Measurements from ENCODE around the gene HRK.

HRK gene

DNA sequence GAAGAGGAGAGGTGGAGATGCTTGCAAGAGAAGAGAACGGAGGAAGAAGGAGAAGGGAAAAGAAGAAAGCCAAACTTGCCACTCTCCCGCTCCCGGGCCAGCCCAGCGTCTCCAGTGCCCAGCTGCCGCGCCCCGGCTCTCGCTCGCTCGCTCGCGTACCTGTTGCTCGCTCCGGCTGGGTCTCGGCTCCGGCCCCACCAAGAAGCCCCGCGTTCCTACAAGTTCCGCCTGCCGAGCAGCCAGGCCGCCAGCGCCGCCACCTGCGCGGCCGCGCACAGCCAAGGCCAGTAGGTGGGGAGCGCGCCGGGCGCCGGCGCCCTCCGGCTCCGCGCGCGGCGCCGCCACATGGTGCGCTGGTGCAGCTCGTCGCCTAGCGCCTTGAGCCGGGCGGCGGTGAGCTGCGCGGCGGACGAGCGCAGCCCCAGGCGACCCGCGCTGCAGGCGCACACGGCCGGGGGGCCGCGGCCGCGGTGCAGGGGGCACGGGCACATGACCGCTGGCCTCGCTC, 370 bp downstream of the HRK start:
- FAIRE-seq (no peak), DNase-seq (ENCODE audit: insufficient read length) (peak; percentile 69)
- TF ChIP-seq POLR2AphosphoS5 (IDR thresholded peaks at IDR 0.05; ENCODE audit: low read depth, low read length) (no peak), TAF1 (IDR thresholded peaks at IDR 0.05; ENCODE audit: borderline replicate concordance, low read depth, low read length) (no peak), POLR2A (IDR thresholded peaks at IDR 0.05; ENCODE audit: low read depth, low read length) (no peak)

DNA sequence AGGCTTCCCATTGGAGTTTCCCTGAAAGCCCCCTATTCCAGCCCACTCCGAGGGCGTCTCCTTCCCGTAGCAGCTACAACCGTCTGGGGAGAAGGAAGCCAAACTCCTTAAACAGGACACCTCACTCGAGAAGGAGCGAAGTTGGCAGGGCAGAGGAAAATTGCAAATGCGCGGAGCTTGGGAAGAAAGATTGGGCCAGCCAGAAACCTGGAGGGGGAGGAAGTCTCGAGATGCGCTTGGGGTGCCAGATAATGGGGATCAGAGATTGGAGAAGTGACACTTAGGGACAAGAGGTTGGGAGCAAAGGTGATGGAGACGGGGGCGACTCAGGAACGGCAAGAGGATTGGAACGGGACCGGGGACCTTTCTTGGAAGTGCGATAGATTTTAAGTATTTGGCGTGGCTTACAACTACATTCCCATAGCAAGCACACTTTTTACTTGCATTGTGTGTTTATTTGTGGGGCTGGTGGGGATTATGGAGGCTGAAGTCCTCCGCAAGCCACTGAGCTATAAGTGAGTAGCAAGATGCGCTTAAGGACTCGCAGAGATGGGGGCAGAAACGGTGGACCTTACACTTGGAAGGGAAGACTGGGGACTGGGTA, 926 bp downstream of the HRK start:
- FAIRE-seq (no peak), DNase-seq (ENCODE audit: insufficient read length) (no peak)
- TF ChIP-seq POLR2AphosphoS5 (IDR thresholded peaks at IDR 0.05; ENCODE audit: low read depth, low read length), result no peak
- no peak for TF ChIP-seq TAF1 (IDR thresholded peaks at IDR 0.05; ENCODE audit: borderline replicate concordance, low read depth, low read length)
- no peak for TF ChIP-seq POLR2A (IDR thresholded peaks at IDR 0.05; ENCODE audit: low read depth, low read length)

DNA sequence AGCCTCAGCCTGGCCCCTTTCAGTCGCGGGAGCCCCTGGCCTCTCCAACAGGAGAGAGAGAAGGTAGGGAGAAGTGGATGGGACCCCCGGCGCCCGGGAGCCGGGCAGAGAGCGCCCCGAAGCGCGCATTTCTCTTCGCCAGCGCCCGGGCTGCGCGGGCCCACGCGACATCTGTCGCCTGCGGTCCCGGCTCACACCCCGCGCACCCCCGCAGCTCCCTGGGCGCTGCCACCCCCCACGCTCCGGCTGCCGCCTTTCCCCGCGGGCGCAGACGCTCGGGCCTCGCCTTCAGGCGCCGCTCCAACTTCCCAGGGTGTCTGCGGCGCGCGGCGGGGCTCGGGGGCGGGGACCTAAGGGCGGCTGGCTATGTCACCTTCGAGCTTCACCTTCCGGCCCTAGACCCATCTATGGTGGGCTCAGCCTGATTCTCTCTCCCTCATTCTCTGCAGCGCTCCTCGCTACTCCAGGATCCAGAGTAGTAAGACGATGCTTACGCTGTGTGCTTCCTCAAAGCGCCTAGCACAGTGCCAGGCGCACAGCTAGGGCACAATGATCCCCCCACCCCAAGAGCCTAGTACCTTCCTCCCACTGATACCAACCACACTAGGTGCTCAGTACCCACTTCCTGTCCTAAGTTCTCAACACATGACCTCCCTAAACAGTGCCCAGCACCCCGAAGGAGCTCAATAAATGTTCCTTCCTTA, 1.6 kb downstream of the HRK start:
- TF ChIP-seq TAF1 (IDR thresholded peaks at IDR 0.05; ENCODE audit: borderline replicate concordance, low read depth, low read length) (no peak), POLR2A (IDR thresholded peaks at IDR 0.05; ENCODE audit: low read depth, low read length) (no peak), POLR2AphosphoS5 (IDR thresholded peaks at IDR 0.05; ENCODE audit: low read depth, low read length) (no peak)
- no peak for DNase-seq (ENCODE audit: insufficient read length)
- no peak for FAIRE-seq

- DNase-seq (ENCODE audit: insufficient read length) (no peak), FAIRE-seq (no peak)
- TF ChIP-seq POLR2AphosphoS5 (IDR thresholded peaks at IDR 0.05; ENCODE audit: low read depth, low read length) (no peak), TAF1 (IDR thresholded peaks at IDR 0.05; ENCODE audit: borderline replicate concordance, low read depth, low read length) (no peak), POLR2A (IDR thresholded peaks at IDR 0.05; ENCODE audit: low read depth, low read length) (no peak)
These were observed 2.4 kb downstream of the HRK start for GRCh38 chr12:116878567-116879508.

- TF ChIP-seq POLR2A (IDR thresholded peaks at IDR 0.05; ENCODE audit: low read depth, low read length) (no peak), POLR2AphosphoS5 (IDR thresholded peaks at IDR 0.05; ENCODE audit: low read depth, low read length) (no peak), TAF1 (IDR thresholded peaks at IDR 0.05; ENCODE audit: borderline replicate concordance, low read depth, low read length) (no peak)
- no peak for FAIRE-seq
- DNase-seq (ENCODE audit: insufficient read length), result no peak
These were observed 4.9 kb downstream of the HRK start for GRCh38 chr12:116876151-116876869.

GRCh38 chr12:116874324-116874995, 6.8 kb downstream of the HRK start:
- FAIRE-seq (no peak), DNase-seq (ENCODE audit: insufficient read length) (no peak)
- TF ChIP-seq POLR2AphosphoS5 (IDR thresholded peaks at IDR 0.05; ENCODE audit: low read depth, low read length) (no peak), POLR2A (IDR thresholded peaks at IDR 0.05; ENCODE audit: low read depth, low read length) (no peak), TAF1 (IDR thresholded peaks at IDR 0.05; ENCODE audit: borderline replicate concordance, low read depth, low read length) (no peak)

DNA sequence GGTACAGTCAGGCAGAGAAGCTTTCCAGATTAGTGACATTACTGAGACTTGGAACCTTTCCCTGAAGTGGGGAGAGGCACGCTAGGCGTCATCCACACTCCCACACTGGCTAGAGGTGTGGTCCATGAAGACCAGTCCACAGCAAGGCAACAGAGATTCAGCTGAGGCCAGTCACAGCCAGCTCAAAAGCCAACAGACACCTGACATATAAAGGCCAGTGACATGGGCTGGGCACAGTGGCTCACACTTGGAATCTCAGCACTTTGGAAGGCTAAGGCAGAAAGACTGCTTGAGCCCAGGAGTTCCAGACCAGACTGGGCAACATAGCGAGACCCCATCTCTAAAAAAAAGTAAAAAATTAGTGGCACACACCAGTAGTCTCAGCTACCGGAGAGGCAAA, 10.9 kb downstream of the HRK start:
- DNase-seq (ENCODE audit: insufficient read length), result no peak
- no peak for FAIRE-seq
- TF ChIP-seq TAF1 (IDR thresholded peaks at IDR 0.05; ENCODE audit: borderline replicate concordance, low read depth, low read length) (no peak), POLR2A (IDR thresholded peaks at IDR 0.05; ENCODE audit: low read depth, low read length) (no peak), POLR2AphosphoS5 (IDR thresholded peaks at IDR 0.05; ENCODE audit: low read depth, low read length) (no peak)

- FAIRE-seq, result no peak
- DNase-seq (ENCODE audit: insufficient read length), result no peak
- TF ChIP-seq POLR2A (IDR thresholded peaks at IDR 0.05; ENCODE audit: low read depth, low read length) (no peak), TAF1 (IDR thresholded peaks at IDR 0.05; ENCODE audit: borderline replicate concordance, low read depth, low read length) (no peak), POLR2AphosphoS5 (IDR thresholded peaks at IDR 0.05; ENCODE audit: low read depth, low read length) (no peak)
These were observed 13.7 kb downstream of the HRK start for GRCh38 chr12:116867523-116867922.

DNA sequence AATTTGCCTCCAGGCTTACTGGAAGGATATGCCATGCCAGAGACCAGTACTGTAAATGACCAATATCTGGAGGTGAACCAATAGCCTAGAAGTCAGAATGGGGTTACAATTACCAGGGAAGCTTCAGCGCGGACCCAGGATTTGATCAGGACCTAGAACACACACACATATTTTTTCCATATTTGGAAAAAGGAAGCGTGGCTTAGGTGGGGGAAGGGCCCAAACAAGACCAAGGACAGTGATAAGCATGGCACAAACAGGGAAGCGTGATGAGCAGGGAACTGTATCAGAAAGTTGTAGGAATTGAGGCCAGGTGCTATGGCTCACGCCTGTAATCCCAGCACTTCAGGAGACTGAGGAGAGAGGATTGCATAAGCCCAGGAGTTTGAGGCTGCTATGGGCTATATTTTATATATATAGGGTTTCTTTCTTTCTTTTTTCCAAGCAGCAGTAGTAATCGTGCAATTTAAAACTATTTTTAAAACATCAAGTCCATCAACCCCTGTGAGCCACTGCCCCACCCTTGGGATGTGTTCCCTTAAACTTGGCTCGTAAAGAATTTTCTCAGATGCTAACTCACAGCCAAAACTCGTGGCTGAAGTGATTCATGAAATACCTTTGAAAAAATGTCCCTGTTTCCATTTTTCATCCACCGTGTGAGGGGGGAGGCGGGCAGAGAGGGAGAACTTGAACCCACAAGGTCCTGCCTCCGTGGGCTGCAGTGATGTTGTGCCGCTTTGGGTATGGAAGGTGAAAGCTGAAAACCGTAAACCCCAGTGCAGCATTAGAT, 16.7 kb downstream of the HRK start:
- FAIRE-seq (no peak), DNase-seq (ENCODE audit: insufficient read length) (no peak)
- TF ChIP-seq POLR2AphosphoS5 (IDR thresholded peaks at IDR 0.05; ENCODE audit: low read depth, low read length), result no peak
- TF ChIP-seq TAF1 (IDR thresholded peaks at IDR 0.05; ENCODE audit: borderline replicate concordance, low read depth, low read length), result no peak
- TF ChIP-seq POLR2A (IDR thresholded peaks at IDR 0.05; ENCODE audit: low read depth, low read length), result no peak
